DMS79 treated with DMSO at 0.1 percent for 48 hours (cell line): ENCODE results near the gene OR1L1.

Experiments
- DNase-seq: peaks from one replicate; lab custom pipeline; 2025; lab: John Stamatoyannopoulos, UW

OR1L1 gene, protein sequence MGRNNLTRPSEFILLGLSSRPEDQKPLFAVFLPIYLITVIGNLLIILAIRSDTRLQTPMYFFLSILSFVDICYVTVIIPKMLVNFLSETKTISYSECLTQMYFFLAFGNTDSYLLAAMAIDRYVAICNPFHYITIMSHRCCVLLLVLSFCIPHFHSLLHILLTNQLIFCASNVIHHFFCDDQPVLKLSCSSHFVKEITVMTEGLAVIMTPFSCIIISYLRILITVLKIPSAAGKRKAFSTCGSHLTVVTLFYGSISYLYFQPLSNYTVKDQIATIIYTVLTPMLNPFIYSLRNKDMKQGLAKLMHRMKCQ

DNA sequence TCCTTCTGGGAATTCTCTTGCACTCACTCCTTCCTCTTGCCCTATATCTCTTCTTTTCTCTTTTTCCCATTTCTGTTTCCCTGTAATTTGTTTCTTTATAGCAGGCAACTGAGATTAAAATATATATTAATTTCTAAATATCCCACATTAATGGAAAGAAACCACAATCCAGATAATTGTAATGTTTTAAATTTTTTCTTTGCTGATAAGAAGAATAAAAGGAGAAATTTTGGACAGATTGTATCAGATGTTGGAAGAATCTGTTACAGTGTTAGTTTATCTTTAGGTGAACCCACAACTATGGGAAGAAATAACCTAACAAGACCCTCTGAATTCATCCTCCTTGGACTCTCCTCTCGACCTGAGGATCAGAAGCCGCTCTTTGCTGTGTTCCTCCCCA lies at the start of gene OR1L1:
TSS of gene OR1L1 (plus strand) at position 301 of the 400 bp plus-strand sequence. CDS start at position 301, 0 bp downstream.
- DNase-seq: no peak

- no peak for DNase-seq
These were observed 47.2 kb upstream of the OR1L1 start, which contains the start of gene OR1Q1 for GRCh38 chr9:122614362-122614761. OR1Q1 (plus strand) TSS chr9:122614738; CDS start chr9:122614738, 0 bp downstream.

DNA sequence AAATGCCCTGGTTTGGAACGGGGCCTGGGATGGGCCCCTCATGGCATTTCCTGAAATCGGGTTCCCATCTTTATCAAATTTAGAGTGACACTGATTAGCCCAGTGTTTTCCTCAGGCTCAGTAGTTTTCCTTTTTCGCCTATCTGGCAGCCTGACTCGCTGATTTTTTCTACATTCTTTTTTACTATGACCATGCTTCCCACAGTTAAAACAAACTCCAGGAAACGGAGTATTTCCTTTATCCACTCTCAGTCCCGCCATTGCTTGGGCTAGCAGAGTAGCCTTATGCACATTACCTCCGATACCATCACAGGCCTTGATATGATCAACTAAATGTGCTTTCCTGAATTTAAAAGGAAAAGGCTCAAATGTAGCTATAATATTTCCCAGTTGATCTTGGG lies 41.5 kb upstream of the OR1L1 start:
- DNase-seq: no peak

- DNase-seq: no peak
These were observed 19.3 kb upstream of the OR1L1 start for GRCh38 chr9:122642226-122642625.

- no peak for DNase-seq
These were observed 5.1 kb upstream of the OR1L1 start for GRCh38 chr9:122656378-122656777.

- no peak for DNase-seq
These were observed 4.0 kb upstream of the OR1L1 start, which contains the start of gene OR1B1 for GRCh38 chr9:122657527-122657926. OR1B1 (minus strand) TSS chr9:122657627.

DNA sequence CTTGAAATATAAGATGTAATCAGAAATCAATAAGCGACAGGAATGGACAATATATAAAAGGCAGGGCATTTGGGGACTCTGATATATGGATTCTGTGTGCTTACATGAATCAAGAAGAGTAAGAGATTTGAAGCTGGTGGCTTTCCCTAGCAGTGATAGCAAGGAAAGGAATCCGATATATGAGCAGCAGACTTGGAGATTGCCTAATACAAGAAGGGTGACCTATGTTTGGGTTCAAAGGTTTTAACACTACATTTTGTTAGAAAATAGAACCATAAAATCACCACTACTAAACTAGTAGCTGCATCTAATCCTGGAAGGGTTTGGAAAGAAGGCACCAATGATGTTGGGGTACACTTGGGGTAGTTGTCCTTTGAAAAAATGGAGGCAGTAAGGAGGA lies 11.0 kb downstream of the OR1L1 start:
- no peak for DNase-seq

GRCh38 chr9:122684851-122685250 lies 23.3 kb downstream of the OR1L1 start:
- no peak for DNase-seq

- DNase-seq: no peak
These were observed 34.2 kb downstream of the OR1L1 start for GRCh38 chr9:122695696-122696095.
